Cardiac muscle cell (in vitro differentiated cells and primary cell): ENCODE measurements around the gene ABHD3. TPM values are rescaled to one million over a fixed set of nuclear protein-coding genes. Genes with fewer than 3 reads are reported as not detected.

Experiments
- DNase-seq, 2 donors: peaks; one replicate each; pipeline versions ENCODE4 v3.0.0 to v3.0.0-alpha.2; 2010 to 2017; ENCODE audit warnings: low read depth in 1 of 2, low spot score in 1 of 2
- H3K27ac ChIP-seq: fragments of 200-600 bp; sonication (generic); 2 replicates; pipeline ENCODE4 v1.5.1; 2016
- H3K27me3 ChIP-seq: fragments of 200-600 bp; sonication (generic); 2 replicates; pipeline ENCODE4 v1.6.0; 2016; ENCODE audit warnings: control low read depth
- H3K36me3 ChIP-seq: fragments of 200-600 bp; sonication (generic); 2 replicates; pipeline ENCODE4 v1.5.1; 2016; ENCODE audit warnings: control low read depth
- H3K4me1 ChIP-seq: fragments of 200-600 bp; sonication (generic); 2 replicates; pipeline ENCODE4 v1.8.1; 2017; ENCODE audit warnings: low read depth, mild to moderate bottlenecking, mixed run types
- H3K4me3 ChIP-seq: fragments of 200-600 bp; sonication (generic); 2 replicates; pipeline ENCODE4 v1.5.1; 2016; ENCODE audit warnings: mild to moderate bottlenecking
- H3K9me3 ChIP-seq: fragments of 200-600 bp; sonication (generic); 2 replicates; pipeline ENCODE4 v1.5.1; 2017; ENCODE audit warnings: low read depth, mild to moderate bottlenecking, control low read depth
- CTCF ChIP-seq: IDR thresholded peaks from 2 replicates; pipeline ENCODE4 v1.5.1; 2012; ENCODE audit warnings: low read depth, mild to moderate bottlenecking, low read length
- polyA plus RNA-seq: library from polyadenylated mRNA; unstranded; fragments of >200 nt; fragmentation: Nextera tagmentation; extraction: Ambion mirVana; gene quantifications from 2 replicates; pipeline ENCODE4 v1.2.1, GENCODE V29; 2016
- total RNA-seq: library from RNA; depleted of rRNA; stranded (reverse); fragments of >200 nt; gene quantifications from 2 replicates; pipeline ENCODE4 v1.2.3, GENCODE V29; 2016

ABHD3 gene, protein sequence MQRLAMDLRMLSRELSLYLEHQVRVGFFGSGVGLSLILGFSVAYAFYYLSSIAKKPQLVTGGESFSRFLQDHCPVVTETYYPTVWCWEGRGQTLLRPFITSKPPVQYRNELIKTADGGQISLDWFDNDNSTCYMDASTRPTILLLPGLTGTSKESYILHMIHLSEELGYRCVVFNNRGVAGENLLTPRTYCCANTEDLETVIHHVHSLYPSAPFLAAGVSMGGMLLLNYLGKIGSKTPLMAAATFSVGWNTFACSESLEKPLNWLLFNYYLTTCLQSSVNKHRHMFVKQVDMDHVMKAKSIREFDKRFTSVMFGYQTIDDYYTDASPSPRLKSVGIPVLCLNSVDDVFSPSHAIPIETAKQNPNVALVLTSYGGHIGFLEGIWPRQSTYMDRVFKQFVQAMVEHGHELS
- 5.2 and 5.7 TPM in 2 replicates for total RNA-seq
- 10.9 and 11.0 TPM in 2 replicates for polyA plus RNA-seq

DNA sequence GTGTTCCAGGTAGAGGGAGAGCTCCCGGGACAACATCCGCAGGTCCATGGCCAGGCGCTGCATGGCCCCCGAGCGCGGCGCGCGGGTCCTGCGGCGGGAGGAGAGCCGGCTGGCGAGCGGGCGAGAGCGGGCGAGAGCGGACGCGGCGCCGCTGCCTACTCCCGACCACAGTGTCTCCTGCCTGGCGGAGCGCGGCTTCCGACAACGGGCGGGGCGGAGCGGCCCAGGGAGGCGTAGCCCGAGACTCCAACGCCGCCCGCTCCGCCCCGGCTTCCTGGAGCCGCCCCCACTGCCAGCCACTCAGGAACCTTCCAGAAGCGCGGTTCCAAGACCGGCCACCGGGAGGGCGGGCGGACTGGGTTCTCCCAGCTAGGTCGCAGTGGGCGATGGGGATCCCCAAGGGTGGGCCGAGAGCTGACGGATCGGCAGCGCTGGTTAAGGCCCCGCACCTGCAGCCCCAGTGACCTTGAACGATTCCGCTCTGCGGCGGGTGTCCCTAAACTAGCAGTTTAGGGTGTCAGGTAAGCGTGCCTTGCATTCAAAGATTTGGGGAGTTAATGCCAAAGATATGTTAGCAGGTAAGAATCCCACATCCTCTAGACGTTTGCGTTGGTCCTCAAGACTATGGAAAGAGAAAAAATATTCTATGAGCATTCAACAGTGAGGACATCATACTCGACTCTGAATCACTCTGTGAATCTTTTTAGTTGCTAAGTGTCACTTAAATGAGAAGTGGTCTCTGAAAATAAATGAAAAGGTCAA, at the start of gene ABHD3:
TSS of gene ABHD3 (minus strand) at position 172 of the 762 bp plus-strand sequence. CDS start at position 63, 109 bp downstream.
- peak; percentile 35 for TF ChIP-seq CTCF
- Histone ChIP-seq H3K27me3 (no peaks in the 10 kb centered on the region), H3K36me3 (no peaks in the 10 kb centered on the region), H3K27ac (peak within 1 kb of the TSS; percentile 55), H3K4me3 (peak within 1 kb of the TSS; percentile 60), H3K4me1 (no peaks in the 10 kb centered on the region), H3K9me3 (no peaks in the 10 kb centered on the region)
- DNase-seq: peak; percentile 95

DNA sequence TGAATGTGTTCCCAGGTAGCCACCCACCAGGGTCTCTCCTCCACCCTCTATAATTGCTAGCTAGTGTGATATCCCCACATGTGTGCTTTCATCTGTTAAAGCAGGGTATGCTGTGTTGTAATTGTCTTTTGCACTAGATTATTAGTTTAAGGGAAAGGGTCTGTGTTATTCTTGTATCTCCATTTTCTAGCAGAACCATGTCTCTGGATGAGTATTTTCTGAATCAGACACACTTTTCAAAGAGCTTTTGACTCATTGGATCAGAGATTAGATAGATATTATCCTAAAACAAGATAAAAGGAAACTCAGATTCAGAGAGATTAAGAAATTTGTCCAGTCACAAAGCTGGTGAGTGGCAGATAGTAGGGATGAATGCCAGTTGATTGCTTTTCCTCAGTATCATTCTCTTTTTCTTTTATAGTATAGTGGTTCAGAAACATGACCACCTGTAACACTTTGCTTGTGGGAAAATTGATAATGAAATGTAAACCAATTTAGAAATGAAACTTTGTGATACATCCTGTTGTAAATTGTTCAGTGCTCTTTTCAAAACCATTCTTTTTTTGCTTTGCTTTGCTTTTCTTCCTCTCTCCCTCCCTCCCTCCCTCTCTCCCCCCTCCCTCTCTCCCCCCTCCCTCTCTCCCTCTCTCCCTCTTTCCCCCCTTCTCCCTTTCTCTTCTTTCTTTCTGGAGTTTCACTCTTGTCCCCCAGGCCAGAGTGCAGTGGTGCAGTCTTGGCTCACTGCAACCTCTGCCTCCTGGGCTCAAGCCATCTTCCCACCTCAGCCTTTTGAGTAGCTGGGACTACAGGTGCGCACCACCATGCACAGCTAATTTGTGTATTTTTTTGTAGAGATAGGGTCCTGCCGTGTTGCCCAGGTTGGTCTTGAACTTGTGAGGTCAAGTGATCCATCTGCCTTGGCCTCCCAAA, 43.5 kb upstream of the ABHD3 start:
- no peak overlapping the region for H3K4me3 ChIP-seq
- no peaks in the 10 kb centered on the region for H3K36me3 ChIP-seq
- H3K27me3 ChIP-seq: no peaks in the 10 kb centered on the region
- peaks cover 17% of the 10 kb centered on the region for H3K4me1 ChIP-seq
- H3K27ac ChIP-seq: no peak overlapping the region
- no peaks in the 10 kb centered on the region for H3K9me3 ChIP-seq
- DNase-seq: no peak
- TF ChIP-seq CTCF: no peak

DNA sequence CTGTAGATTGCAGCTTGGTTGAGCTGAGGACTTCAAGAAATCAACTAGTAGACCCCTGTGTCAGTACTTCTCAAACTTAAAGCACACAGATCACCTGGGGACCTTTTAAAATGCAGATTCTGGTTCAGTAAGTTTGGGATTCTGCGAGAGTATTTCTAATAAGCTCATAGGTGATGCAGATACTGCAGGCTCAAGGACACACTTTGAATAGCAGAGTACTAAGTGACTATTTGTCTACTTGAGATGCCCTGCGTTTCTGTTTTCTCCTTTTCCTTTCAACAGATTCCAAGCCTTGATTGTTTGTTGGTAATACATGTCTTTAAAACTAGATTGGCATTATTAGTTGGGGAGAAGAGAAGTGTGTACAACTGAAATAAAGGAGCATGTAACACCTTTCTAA, 42.7 kb upstream of the ABHD3 start:
- no peak overlapping the region for H3K27ac ChIP-seq
- no peak overlapping the region for H3K4me3 ChIP-seq
- H3K27me3 ChIP-seq: no peaks in the 10 kb centered on the region

GRCh38 chr18:21745231-21745630, 40.7 kb upstream of the ABHD3 start:
- no peak for DNase-seq
- Histone ChIP-seq H3K27ac (no peak overlapping the region), H3K27me3 (no peaks in the 10 kb centered on the region), H3K36me3 (no peaks in the 10 kb centered on the region), H3K4me1 (peaks cover 17% of the 10 kb centered on the region), H3K4me3 (no peak overlapping the region), H3K9me3 (no peaks in the 10 kb centered on the region)
- TF ChIP-seq CTCF: no peak

More for the DNA sequence above, 42.7 kb upstream of the ABHD3 start:
- Histone ChIP-seq H3K9me3 (no peaks in the 10 kb centered on the region), H3K36me3 (no peaks in the 10 kb centered on the region), H3K4me1 (peaks cover 17% of the 10 kb centered on the region)
- DNase-seq: no peak
- no peak for TF ChIP-seq CTCF

DNA sequence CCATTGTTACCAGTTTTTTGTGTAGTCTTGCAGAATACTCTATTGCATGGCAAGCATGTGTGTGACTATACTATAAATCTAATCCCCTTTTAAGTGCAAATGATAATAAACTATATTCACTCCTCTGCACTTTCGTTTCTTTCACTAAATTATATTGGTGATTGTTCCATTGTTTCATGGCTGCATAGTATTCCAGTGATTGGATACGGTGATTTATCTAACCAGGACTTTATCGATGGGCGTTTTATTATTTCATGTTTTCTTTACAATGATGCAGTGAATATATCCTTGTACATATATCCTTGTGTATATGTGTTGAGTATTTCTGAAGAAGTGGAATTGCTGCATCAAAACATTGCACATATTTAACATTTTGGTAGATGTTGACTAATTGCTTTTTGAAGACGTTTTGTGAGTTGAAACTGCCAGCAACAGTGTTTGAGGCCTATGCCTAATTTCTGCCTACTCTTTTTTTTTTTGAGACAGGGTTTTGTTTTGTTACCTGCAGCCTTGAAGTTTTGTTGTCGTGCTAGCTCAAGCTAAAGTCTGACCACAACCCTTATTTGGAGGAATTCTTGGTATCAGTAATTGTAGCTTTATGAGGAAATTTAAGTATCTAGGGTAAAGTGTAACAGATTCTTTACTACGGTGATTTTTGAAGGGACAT, 38.7 kb upstream of the ABHD3 start:
- Histone ChIP-seq H3K36me3 (no peaks in the 10 kb centered on the region), H3K27ac (no peak overlapping the region), H3K4me1 (peaks cover 17% of the 10 kb centered on the region), H3K9me3 (no peaks in the 10 kb centered on the region), H3K27me3 (no peaks in the 10 kb centered on the region), H3K4me3 (peak overlapping the region; percentile 74)
- no peak for TF ChIP-seq CTCF
- no peak for DNase-seq
